ENCODE data around the gene KCNK5.

The KCNK5 gene, protein sequence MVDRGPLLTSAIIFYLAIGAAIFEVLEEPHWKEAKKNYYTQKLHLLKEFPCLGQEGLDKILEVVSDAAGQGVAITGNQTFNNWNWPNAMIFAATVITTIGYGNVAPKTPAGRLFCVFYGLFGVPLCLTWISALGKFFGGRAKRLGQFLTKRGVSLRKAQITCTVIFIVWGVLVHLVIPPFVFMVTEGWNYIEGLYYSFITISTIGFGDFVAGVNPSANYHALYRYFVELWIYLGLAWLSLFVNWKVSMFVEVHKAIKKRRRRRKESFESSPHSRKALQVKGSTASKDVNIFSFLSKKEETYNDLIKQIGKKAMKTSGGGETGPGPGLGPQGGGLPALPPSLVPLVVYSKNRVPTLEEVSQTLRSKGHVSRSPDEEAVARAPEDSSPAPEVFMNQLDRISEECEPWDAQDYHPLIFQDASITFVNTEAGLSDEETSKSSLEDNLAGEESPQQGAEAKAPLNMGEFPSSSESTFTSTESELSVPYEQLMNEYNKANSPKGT

DNA sequence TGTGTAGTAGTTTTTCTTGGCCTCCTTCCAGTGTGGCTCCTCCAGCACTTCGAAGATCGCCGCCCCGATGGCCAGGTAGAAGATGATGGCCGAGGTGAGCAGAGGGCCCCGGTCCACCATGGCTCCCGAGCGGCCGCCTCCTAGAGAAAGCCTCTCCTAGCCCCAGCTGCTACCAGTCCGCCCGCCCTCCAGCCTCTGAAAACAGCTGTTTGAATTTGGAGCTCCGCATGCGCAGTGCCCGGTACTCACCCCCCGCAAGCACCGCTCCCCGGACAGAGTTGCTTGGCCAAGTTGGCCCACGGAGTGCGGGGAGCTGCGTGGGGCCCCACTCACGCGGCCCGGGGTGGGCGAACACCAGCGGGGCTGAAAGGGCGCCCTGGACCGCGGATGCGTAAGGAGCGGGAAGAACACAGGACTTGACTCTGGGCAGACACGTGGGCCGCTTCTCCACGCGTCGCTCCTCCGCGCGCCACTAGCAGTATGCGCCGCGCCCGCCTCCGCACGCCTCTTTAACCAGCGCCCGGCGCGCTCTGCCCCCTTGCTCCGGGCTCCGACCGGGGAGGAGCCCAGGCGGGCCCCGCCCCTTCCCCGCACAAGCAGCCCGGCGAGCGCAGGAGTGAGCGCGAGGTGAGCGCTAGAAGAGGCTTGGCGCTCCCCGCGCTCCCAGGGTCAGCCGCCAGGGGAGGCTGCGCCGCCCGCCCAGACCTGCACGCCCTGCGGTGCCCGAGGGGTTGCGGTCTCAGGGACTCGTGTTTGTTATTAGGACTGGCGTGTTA is at the start of gene KCNK5:
Gene KCNK5, minus strand, starts transcription at position 484 of the 776 bp plus-strand sequence. Its CDS starts 364 bp downstream, at position 120.
- DNase-seq (ENCODE audit: low read depth), result no peak

DNA sequence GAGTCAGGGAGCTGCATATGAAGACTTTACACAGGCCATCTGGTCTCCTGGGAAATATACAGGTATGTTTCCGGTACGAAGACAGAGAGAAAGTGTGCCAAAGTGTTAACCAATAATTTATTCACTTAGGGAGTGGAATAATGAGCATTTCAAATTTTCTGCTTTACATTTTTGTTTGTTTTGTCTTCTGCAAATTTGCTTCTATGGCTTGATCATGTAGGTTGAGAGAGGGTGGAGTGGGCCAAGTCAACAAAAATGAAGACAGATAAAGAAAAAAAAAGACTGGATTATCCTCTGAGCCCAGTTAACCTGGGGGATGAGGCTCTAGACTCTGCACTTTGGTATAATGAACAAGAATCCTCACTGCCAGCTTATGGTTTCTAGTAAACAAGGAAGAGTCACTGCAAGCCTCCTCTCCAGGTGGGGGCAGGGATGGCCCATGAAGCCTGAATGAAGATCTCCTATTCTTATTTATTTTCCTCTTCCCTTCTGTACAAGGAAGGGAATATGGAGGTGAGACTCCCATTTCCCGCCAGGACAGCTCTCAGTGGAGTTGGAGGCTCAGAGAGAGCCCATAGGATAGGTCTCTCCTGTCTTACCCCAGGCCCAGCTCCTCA is 47.2 kb upstream of the KCNK5 start:
- DNase-seq (ENCODE audit: low read depth), result no peak

DNA sequence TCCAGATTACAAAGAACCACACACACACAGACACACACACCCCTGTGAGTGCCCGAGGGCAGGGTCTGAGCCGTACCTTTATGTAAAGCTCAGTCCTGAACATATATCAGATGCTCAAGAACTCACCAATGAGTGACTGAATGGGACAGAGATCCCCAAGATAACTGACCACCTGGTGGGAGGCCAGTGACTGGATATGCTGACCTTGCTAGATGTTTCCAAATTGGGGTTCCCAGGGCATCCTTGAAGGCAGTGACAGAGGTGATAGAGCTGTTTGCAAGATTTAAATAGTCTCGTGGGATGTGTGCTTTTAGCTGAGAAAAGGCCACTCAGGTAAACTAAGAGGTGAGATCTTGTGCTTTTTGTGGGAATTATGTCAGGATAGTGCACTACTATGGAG is 45.6 kb upstream of the KCNK5 start:
- no peak for DNase-seq (ENCODE audit: low read depth)

DNA sequence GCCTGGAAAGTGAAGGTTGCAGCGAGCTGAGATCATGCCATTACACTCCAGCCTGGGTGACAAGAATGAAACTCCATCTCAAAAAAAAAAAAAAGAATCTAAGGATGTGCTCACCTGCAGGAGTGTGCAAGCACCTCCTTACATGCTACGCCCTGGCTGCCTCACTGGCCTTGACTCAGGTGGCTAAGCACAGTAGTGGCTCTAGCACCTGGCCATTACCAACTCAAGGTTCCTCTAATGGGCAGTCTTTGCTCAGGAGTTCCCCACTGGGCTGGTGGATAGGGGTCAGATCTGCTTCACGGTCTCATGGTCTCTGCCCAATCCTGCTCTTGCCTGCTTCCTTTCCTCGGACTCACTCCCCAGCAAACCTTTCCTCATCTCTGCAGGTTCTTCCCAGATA is 45.2 kb upstream of the KCNK5 start:
- no peak for DNase-seq (ENCODE audit: low read depth)

DNA sequence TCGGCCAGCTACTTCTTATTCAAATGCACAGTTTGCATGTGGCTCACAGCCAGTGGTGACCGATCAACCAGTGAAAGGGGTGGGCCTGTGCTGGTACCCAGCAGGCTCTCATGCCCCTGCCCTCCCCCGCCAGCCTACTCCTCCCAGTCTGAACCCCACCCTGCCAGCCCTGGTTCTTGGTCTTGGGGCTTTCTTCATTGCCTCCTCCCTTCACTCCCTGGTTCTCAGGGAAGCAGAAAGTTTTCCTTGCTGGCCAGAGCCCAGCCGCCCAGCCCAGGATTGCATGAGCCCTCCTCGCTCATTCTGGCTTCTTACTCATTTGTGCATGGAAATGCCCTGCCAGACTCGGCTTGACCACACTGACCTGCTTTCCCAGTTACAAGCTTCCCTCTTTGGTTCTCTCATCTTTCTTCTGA is 44.1 kb upstream of the KCNK5 start:
- no peak for DNase-seq (ENCODE audit: low read depth)

DNA sequence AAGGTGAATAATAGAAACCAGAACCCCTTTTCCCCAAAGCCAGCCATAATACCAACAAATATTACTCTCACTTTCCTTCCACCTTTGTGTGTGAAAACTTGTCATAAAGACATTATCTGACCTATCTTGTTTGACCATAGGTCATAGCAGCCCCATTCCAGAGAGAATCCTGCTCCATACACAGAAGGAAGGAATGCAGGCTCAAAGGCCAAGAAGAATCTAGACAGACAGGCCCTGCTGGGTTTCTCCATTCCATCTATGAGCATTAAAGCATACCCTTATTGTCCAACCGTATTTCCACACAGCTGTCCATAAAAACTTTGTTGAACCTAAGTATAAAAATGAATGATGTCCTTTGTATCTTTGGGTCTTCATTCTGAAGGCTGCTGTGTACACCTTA is 40.7 kb upstream of the KCNK5 start:
- no peak for DNase-seq (ENCODE audit: low read depth)

DNA sequence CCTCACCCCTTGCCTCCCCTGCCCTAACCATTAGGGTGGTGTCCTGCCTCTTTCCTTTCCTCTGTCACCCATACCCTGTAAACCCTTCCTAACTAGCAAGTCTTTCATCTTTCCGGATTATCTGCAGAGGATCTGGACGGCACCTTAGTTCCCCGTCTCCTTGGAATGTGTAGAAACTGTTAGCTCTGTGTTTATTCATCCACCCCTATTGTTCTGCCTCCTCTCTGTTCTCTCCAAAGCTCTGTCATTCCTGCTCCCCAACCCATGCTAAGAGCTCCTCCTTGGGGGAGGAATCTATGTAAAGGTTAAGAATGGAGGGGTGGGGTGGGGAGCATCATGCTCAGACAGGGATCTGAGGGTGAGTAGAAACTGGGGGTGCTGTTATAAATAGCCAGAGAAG is 39.4 kb upstream of the KCNK5 start:
- no peak for DNase-seq (ENCODE audit: low read depth)

DNA sequence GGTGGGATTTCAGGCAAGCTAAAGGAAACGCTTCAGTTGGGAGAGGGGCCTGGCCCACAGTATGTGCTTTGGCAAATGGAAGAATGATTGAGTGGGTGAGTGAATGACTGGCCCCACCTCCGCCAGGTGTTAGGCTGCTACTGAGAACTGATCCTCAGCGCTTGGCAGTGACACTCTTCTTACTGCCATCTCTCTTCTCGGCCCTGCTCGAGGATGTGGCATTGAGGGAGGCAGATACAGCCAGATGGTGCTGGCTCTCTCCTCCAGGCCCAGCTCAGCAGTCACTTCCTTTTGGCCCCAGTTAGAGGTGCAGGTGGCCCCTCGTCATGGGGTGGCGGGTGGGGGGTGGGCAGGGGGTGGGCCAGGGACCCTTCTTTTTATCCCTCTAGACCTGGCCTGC is 38.9 kb upstream of the KCNK5 start:
- DNase-seq (ENCODE audit: low read depth), result no peak

DNA sequence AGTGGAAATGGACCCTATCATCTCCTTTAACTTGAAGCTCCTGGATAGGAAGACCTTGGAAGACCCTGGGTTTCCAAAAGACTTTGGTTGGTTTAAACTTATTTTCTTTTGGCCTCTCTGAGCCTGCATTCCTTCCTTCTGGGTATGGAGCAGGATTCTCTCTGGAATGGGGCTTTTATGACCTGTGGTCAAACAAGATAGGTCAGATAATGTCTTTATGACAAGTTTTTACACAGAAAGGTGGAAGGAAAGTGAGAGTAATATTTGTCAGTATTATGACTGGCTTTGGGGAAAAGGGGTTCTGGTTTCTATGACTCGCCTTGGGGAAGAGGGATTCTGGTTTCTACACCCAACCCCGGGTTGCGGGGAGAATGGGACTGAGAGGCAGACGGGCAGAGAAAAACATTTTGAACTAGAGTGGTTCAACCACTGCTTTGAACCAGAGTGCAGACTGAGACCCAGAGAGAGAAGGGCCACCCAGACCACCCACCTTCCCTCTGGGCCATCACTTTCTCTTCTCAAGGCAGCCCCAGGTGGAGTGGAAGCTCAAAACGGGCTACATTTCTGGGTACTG is 37.6 kb upstream of the KCNK5 start:
- DNase-seq (ENCODE audit: low read depth), result no peak

DNA sequence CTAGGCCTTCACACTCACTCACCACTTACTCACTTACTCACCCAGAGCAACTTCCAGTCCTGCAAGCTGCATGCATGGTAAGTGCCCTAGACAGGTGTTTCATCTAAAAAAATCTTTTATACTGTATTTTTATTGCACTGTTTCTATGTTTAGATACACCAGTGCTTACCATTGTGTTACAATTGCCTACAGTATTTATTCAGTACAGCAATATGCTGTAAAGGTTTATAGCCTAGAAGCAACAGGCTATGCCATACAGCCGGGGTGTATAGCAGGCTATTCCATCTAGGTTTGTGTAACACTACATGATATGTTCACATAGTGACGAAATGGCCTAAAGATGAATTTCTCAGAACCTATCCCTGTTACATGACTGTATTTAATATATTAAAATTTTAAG is 37.1 kb upstream of the KCNK5 start:
- DNase-seq (ENCODE audit: low read depth), result no peak

DNA sequence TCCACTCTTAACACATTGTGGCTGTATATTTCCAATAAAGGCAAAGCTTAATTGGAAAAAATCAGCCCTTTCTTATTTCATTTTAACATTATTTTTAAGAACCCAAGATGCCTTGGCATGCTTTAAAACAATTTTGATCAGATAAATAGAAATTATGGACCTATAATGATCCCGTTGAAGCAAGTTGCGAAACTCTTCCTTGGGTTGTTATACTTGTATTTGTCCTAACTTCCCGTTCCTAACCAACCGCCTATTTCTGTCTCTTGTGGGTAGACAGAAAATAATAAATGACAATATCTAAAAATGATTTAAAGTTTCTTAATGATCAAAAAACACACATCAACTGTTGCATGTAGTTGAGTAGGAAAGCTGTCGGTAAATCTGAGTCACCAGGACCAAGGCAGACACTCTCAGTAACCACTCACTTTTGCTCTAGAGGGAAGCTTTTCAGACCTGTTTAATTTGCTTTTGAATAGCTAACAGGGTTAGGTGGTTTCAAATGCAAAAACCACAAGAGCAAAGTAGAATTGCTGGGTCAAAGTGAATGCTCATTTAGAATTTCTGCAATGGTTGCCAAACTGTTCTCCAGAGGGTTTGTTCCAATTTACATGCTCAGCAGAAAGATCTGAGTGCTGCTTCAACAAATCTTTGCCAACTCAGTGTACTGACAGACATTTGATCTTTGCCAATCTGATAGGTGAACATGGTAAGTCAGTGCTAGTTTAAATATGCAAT is 34.2 kb upstream of the KCNK5 start:
- no peak for DNase-seq (ENCODE audit: low read depth)

DNA sequence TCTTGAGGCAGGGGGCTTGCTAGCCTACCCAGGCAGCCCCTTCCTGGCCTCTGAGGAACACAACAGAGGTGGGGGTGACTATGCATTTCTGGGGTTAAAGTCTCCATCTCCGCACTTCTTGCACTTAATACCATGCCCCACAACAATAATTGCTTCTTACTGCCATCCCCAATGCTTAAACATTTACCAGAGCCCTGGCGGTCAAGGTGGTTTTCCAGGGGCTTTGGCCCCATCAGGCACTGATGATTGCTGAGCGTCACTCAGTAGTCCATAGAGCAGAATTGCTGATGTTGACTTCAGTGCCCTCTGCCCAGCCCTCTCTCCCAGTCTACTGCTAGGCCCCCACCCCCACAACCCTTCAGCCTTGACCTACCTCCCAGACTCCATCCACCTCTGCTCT is 32.5 kb upstream of the KCNK5 start:
- DNase-seq (ENCODE audit: low read depth), result no peak

DNA sequence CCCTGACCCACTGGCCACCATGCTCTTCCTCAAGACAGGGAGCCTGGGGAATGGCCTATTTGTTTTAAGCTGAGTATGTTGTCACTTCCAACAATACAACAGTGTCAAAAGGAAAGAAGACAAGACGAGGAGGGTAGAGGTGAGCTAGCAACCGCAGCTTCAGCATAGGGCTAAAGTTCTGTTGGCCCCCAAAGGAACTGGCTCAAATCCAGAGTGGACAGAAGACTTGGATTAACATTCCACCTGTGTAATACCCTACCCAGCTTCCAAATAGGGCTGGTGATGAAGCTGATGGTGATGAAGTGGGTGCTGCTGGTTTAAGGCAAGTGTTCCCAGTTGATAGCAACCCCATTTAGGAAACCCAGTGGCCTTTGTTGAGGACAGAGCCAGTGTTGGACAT is 31.7 kb upstream of the KCNK5 start:
- DNase-seq (ENCODE audit: low read depth), result no peak

DNA sequence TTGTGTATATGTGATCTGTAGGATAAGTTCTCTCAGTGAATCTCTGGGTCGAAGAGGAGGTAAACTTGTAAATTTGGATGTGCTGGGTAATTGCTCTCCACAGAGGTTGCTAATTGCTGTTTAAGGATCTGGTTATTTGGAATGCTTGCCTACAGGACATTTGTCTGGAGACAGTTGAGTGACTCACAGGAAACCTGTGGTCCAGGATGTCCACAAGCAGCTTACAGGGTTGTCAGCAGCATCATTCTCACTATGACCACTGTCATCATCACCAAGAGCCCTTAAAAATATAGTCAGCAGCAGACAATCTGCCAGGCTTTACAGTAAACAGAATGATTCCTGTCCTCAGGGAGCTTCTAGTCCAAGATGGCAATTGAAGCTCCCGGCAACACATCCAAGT is 31.2 kb upstream of the KCNK5 start:
- DNase-seq (ENCODE audit: low read depth), result no peak

DNA sequence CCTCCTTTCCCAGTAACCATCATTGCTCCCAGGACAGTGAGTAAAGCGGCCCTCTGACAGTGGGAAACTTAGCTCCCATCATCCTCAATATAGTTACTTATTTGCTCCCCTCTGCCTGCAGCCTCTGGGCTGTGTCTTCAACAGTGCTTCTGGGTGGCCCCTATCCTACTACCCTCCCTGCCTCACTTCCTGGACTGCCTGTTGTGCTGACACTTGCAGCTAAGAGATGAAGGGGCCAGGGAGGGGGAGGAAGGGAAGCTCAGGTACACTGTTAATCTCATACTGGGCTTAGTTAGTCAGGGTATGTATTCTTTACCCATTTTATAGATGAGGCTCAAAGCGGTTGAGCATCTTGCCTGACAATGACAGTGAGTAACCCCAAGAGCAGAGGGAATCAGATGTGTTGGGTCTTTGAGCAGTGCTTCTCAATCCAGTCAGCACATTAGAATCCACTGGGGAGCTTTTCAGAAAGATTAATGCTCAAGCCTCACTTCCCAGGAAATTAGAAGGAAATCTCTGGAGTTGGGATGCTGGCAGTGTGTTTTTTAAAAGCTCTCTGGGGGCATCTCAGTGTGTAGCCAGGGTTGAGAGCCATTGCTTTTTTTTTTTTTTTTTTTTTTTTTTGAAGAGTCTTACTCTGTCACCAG is 27.1 kb upstream of the KCNK5 start:
- no peak for DNase-seq (ENCODE audit: low read depth)

DNA sequence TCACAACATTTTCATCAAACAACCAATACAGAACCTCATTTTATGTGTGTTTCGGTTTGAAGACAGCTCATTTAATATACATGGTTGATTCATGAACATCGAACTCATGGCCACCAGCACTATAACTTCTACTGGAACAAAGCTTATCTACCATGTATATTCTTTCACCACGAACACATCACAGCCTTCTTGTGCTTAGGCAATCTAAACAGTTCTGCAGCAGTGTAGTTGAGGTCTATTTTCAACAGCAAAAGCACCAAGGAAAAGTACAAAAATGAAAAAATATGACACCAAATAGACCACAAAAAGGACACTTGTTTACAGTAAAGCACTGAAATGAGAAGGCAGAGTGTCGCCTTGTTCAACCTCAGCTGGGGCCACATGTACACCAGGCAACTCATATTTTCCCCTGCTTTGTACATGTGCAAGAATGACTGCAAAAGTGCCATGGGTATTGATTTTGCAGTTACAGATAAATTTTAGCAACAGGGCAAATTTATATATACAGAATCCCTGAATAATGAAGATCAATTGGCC is 25.8 kb upstream of the KCNK5 start:
- DNase-seq (ENCODE audit: low read depth), result no peak

DNA sequence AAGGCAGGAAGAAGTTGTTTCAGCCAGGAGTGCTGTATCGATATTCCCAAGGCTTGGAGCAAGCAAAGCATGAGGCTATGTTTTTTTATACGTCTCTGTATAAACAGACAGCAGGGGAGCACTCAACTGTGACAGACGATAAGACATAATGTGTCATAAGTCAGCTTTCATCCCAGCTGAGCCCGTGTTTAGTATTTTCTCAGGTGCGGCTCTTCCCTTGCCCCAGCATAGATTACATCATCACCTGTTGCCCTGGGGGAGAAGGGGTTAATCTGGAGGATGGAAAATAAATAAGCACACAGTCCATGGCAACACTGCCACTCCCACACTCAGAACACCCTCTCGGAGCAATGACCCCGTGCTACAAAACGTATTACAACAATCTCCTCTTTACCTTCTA is 22.1 kb upstream of the KCNK5 start:
- DNase-seq (ENCODE audit: low read depth), result no peak

DNA sequence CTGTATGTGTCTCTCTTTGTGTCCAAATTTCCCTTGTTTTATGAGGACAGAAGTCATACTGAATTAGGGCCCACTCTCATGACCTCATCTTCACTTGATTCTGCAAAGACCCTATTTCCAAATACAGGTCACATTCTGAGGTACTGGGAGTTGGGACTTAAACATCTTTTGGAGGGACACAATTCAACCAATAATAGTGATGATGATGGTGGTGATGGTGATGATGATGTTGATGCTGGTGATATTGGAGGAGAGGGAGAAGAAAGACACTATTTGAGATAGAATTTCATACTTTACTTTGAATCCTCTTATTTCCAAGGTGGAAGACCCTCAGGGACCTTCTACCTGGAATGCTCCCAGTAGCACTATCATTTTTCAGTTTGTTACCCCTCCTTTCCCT is 21.2 kb upstream of the KCNK5 start:
- DNase-seq (ENCODE audit: low read depth), result no peak

DNA sequence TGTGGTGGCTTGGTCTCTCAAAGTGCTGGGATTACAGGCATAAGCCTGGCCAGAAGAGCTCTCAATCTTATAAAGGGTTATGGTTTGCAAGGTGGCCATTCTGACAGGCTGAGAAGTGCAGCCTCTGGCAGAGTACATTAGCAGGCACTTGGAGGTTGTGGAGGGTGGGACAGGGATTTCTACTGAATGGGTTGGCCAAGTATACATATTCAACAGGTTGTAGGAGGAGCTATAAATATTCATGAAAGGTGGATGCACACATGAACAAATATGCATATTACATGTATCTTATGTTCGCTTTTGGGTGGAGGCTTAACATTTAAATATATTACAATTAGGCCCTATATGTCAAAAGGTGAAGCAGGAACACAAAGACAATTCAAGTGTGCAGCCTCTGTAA is 20.0 kb upstream of the KCNK5 start:
- no peak for DNase-seq (ENCODE audit: low read depth)

DNA sequence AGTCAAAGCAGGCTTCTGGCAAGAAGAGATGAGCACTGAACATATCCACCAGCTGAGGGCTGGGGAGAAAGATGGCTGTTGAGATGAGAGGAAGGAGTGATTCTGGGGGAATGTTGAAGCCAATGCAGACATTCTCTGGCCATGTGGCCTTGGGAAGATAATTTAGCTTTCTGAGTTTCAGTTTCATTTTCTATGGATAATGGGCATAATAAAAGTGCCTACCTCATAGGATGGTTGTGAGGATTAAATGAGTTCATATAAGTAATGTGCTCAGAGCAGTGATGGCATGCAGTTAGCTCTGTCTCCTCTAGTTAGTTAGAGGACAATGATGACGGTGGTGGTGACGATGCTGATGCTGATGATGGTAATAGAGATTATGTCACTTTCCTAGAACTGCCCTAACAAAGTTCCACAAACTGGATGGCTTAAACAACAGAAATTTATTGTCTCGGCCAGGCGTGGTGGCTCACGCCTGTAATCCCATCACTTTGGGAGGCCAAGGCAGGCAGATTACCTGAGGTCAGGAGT is 18.5 kb upstream of the KCNK5 start:
- no peak for DNase-seq (ENCODE audit: low read depth)

DNA sequence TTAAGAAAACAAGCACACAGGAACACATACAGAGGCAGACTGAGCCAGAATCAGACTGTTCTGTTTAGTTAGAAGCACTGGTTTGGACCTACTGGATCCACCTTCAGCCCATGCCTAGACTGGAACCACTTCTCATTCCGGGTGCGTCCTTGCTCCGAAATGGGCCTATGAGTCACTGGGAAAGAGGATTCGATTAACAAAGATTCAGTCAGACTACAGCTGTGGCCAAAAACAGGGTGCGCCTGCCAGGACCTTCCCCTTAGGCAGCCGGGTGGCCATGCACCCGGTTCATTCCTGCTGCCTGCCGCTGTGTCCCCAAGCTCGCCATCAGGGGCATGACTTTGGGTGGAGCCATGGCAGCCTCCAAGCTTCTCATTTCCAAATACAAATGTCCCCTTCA is 14.5 kb upstream of the KCNK5 start:
- no peak for DNase-seq (ENCODE audit: low read depth)

Data from fibroblast of the conjunctiva (primary cell).